Measurements from ENCODE around the gene SUPT20H. TPM values are rescaled to one million over a fixed set of nuclear protein-coding genes. Genes with fewer than 3 reads are reported as not detected.

SUPT20H gene
- total RNA-seq, 1 donor from 2014 or later = 55.3 TPM

DNA sequence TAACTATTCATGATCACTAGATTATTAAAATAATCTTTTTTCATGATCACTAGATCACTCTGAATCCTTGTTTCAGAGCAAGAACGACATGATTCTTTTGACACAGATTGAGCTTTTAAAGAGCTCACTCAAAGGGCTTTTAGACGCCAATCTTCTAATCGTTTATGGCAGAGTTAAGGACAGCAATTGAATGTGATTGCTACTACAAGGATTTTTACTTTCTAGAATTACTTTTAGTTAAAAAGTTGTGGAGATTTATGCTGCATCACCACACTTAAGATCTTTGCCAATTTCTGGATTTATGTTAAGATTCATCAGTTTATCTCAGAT, 57.6 kb downstream of the SUPT20H start:
- intact Hi-C loops (cut with DNase I) = no loop called here
- no peaks in the 10 kb centered on the region for H3K27me3 ChIP-seq (ENCODE audit: low read depth)
- peaks cover 43% of the 10 kb centered on the region for H3K36me3 ChIP-seq
- H3K27ac ChIP-seq = no peak overlapping the region
- no peaks in the 10 kb centered on the region for H3K9me3 ChIP-seq
- H3K4me3 ChIP-seq = no peak overlapping the region
- DNase-seq = no peak
- H3K4me1 ChIP-seq = peaks cover 22% of the 10 kb centered on the region
- ATAC-seq = no peak
- TF ChIP-seq, protein P1, sequence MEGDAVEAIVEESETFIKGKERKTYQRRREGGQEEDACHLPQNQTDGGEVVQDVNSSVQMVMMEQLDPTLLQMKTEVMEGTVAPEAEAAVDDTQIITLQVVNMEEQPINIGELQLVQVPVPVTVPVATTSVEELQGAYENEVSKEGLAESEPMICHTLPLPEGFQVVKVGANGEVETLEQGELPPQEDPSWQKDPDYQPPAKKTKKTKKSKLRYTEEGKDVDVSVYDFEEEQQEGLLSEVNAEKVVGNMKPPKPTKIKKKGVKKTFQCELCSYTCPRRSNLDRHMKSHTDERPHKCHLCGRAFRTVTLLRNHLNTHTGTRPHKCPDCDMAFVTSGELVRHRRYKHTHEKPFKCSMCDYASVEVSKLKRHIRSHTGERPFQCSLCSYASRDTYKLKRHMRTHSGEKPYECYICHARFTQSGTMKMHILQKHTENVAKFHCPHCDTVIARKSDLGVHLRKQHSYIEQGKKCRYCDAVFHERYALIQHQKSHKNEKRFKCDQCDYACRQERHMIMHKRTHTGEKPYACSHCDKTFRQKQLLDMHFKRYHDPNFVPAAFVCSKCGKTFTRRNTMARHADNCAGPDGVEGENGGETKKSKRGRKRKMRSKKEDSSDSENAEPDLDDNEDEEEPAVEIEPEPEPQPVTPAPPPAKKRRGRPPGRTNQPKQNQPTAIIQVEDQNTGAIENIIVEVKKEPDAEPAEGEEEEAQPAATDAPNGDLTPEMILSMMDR (IDR thresholded peaks at IDR 0.05) = no peak

DNA sequence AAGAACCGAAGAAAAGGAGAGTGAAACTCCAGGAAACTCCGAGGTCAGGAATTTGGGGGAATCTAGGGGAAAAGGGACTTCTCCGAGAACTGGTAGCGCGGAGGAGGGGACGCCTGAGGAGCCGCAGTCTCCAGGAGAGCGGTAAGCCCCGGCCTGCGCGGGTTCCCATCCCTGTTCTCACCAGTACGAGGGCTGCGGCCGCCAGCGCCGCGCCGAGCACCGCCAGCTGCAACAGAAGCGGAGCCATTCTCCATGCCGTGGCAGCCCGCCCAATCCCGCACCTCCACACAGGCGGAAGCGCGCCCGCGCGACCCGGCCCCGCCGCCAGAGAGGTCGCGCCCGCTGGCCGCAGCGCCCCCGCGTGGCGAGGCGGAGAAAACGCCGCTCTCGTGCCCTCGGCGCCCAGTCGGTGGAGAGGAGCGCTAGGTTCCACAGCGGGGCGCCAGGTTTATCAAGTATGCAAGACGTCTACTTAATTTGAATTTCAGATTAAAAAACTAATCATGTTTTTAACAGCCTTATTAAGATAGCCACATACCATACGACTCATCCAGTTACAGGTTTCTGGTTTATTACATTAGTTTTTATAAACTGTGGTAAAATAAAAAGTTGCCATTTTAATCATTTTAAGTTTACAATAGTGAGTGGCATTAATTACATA, 60.3 kb downstream of the SUPT20H start, which contains the start of gene ALG5:
Gene ALG5 (minus strand): TSS at position 287 of the 661 bp plus-strand sequence. CDS start 40 bp downstream, at position 247.
- peak; percentile 94 for DNase-seq
- Histone ChIP-seq H3K36me3 (peaks cover 31% of the 10 kb centered on the region), H3K27ac (peak within 1 kb of the TSS; percentile 98), H3K4me3 (peak within 1 kb of the TSS; percentile 91), H3K27me3 (ENCODE audit: low read depth) (no peaks in the 10 kb centered on the region), H3K9me3 (no peaks in the 10 kb centered on the region), H3K4me1 (peaks cover 22% of the 10 kb centered on the region)
- intact Hi-C loops (cut with DNase I) = no loop called here
- TF ChIP-seq, protein P1 (IDR thresholded peaks at IDR 0.05) = peak; percentile 100
- ATAC-seq = peak; percentile 93 to 96

DNA sequence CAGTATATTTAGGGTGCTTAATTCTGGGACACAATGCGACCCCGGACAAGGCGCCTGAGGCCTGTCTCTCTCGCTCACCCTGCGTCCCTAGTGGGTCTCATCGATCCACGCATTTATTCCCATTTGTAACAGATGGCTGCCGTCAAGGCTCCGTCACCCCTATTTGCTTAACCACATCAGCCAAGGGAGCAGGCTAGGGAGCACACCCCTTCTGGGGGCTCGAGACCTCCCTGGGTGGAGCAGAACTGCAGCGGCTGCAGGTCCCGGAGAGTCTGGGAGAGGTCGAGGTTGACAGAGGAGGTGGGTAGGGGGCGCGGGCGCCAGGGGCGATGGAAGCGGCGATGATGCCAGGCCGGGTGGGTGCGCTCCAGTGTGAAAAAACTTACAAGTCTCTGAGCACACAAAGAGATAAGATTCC, 60.9 kb downstream of the SUPT20H start:
- ATAC-seq = peak; percentile 4 to 7
- peak overlapping the region; percentile 91 for H3K4me3 ChIP-seq
- peaks cover 31% of the 10 kb centered on the region for H3K36me3 ChIP-seq
- H3K27ac ChIP-seq = peak overlapping the region; percentile 98
- no peaks in the 10 kb centered on the region for H3K9me3 ChIP-seq
- H3K4me1 ChIP-seq = peaks cover 22% of the 10 kb centered on the region
- TF ChIP-seq, protein P1 (IDR thresholded peaks at IDR 0.05) = no peak
- peak; percentile 49 for DNase-seq
- no peaks in the 10 kb centered on the region for H3K27me3 ChIP-seq (ENCODE audit: low read depth)
- intact Hi-C loops (cut with DNase I) = no loop called here

DNA sequence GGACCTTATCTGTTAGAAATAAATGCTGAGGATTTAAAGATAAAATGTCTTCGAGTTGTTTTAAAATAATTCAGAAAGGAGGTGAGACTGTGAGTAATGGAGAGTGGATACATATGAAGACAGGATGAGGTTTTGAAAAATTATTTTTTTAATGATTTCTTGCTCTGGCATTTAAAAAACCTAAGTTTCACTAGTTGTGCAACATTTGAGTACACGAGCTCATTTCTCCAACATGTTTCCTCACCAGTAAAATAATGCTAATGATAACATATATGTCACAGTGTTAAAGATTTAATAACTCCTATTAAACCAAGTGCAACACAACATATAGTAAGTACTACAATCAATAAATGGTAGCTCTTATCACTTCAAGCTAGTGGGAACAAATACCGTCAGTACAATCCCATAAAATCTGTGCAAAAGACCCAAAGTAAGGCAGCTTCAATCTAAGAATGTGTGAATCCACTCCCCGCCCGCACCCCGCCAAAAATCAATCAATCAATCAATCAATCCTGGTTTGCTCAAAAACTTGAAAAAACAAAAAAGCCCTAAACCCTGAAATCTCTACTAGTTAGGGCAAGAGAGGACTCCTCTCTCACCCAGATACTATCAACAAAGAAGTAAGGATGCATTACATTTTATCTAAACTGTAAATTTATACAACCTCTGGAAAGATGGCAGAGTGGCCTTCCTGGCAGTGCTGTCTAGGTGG, 61.6 kb downstream of the SUPT20H start:
- TF ChIP-seq, protein P1 (IDR thresholded peaks at IDR 0.05) = no peak
- Histone ChIP-seq H3K27me3 (ENCODE audit: low read depth) (no peaks in the 10 kb centered on the region), H3K27ac (peak overlapping the region; percentile 98), H3K4me3 (peak overlapping the region; percentile 91), H3K9me3 (no peaks in the 10 kb centered on the region), H3K4me1 (peaks cover 22% of the 10 kb centered on the region), H3K36me3 (peaks cover 32% of the 10 kb centered on the region)
- ATAC-seq (no peak), DNase-seq (no peak)
- intact Hi-C loops (cut with DNase I) = no loop called here

DNA sequence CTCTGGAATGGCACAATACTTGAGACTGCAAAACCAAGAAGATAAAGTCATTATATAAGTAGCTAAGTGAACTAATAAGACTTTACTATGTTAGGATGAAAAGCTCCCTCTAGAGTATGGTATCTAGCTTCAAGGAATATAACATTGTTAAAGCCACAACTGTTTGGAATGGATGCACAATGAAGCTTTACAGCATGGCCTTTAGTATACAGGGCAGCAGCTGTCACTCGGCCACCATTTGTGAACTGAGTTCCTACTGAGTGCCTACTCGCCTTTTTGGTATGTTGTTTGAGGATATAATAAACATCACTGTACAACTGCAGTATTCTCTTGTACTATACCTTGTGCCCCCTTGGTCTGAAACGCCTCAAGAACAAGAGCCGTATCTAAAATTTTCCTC, 67.1 kb downstream of the SUPT20H start:
- H3K4me1 ChIP-seq = no peaks in the 10 kb centered on the region
- no peak for ATAC-seq
- H3K27me3 ChIP-seq (ENCODE audit: low read depth) = no peaks in the 10 kb centered on the region
- no peak overlapping the region for H3K27ac ChIP-seq
- intact Hi-C loops (cut with DNase I) = no loop called here
- no peak for DNase-seq
- no peak overlapping the region for H3K4me3 ChIP-seq
- H3K36me3 ChIP-seq = peaks cover 83% of the 10 kb centered on the region
- no peaks in the 10 kb centered on the region for H3K9me3 ChIP-seq
- TF ChIP-seq, protein P1 (IDR thresholded peaks at IDR 0.05) = no peak

Measured in lower lobe of right lung (tissue), 2 donors.